ENCODE results near the gene PPP1R15A. TPM values are rescaled to one million over a fixed set of nuclear protein-coding genes. Genes with fewer than 3 reads are reported as not detected.
"Not testable (repeated sequence)": the region's sequence is repeated elsewhere in the genome, so short reads cannot be mapped to it uniquely, and the experiment has no call there.

The PPP1R15A gene
- total and polyA plus RNA-seq, 2 experiments from 2014 or later = 63.8 to 78.9 TPM

GRCh38 chr19:48874303-48875135 lies 2.3 kb downstream of the PPP1R15A start:
- Histone ChIP-seq H3K36me3 (ENCODE audit: low read depth) (peaks cover 42% of the 10 kb centered on the region), H3K27me3 (replicated peaks; ENCODE audit: insufficient read depth) (no peaks in the 10 kb centered on the region)
- in situ Hi-C loops (cut with MboI) = no loop called here

GRCh38 chr19:48876043-48876981 lies 4.1 kb downstream of the PPP1R15A start:
- 67 to 68% methylated on average over 30 of the region's 30 CpGs for WGBS, 2 experiments (ENCODE audit: low coverage in 1 of 2, low lambda C conversion rate in 2 of 2, missing lambda C conversion rate in 2 of 2)
- Histone ChIP-seq H3F3A (ENCODE audit: insufficient read depth) (peaks cover 68% of the 10 kb centered on the region), H3K27ac (peak overlapping the region; percentile 100), H3K4me3 (peak overlapping the region; percentile 94), H3K4me1 (ENCODE audit: insufficient read depth) (peaks cover 14% of the 10 kb centered on the region), H3K36me3 (ENCODE audit: low read depth) (peaks cover 42% of the 10 kb centered on the region), H3K79me2 (ENCODE audit: insufficient read depth) (peaks cover 55% of the 10 kb centered on the region), H3K4me2 (ENCODE audit: unreplicated experiment) (peak overlapping the region; percentile 92), H3K9ac (peak overlapping the region; percentile 100)
- H3K27me3 ChIP-seq (replicated peaks; ENCODE audit: insufficient read depth); H4K20me1 ChIP-seq (ENCODE audit: insufficient read depth); H3K9me2 ChIP-seq (ENCODE audit: insufficient read depth); H2AFZ ChIP-seq; in situ Hi-C loops (cut with MboI); H3K9me3 ChIP-seq (ENCODE audit: low read depth): not testable (repeated sequence)
- DNase-seq = peak; percentile 59

More at GRCh38 chr19:48874303-48875135, 2.3 kb downstream of the PPP1R15A start:
- Histone ChIP-seq H3K27ac (peak overlapping the region; percentile 100), H3K9ac (peak overlapping the region; percentile 100), H3F3A (ENCODE audit: insufficient read depth) (peaks cover 55% of the 10 kb centered on the region), H3K9me2 (ENCODE audit: insufficient read depth) (no peaks in the 10 kb centered on the region), H3K4me1 (ENCODE audit: insufficient read depth) (peaks cover 14% of the 10 kb centered on the region), H4K20me1 (ENCODE audit: insufficient read depth) (peaks cover 5% of the 10 kb centered on the region; the same call in 1 of the 2 replicates), H3K9me3 (ENCODE audit: low read depth) (no peaks in the 10 kb centered on the region), H3K79me2 (ENCODE audit: insufficient read depth) (peaks cover 55% of the 10 kb centered on the region), H3K4me3 (peak overlapping the region; percentile 94), H2AFZ (no peak overlapping the region), H3K4me2 (ENCODE audit: unreplicated experiment) (peak overlapping the region; percentile 96)
- WGBS, 2 experiments (ENCODE audit: low coverage in 1 of 2, low lambda C conversion rate in 2 of 2, missing lambda C conversion rate in 2 of 2) = 1 to 4% methylated on average over 17 of the region's 17 CpGs
- TF ChIP-seq EZH2phosphoT487 (IDR thresholded peaks at IDR 0.05; ENCODE audit: insufficient read depth, low read depth) (no peak), EZH2 (IDR thresholded peaks at IDR 0.05; ENCODE audit: insufficient read depth, poor library complexity, severe bottlenecking) (no peak)
- DNase-seq = peak; percentile 82

GRCh38 chr19:48877855-48878195 lies 5.6 kb downstream of the PPP1R15A start:
- in situ Hi-C loops (cut with MboI) = no loop called here
- Histone ChIP-seq H3K4me2 (ENCODE audit: unreplicated experiment) (no peak overlapping the region), H3K36me3 (ENCODE audit: low read depth) (peaks cover 42% of the 10 kb centered on the region), H2AFZ (no peak overlapping the region), H3K9me2 (ENCODE audit: insufficient read depth) (no peaks in the 10 kb centered on the region), H3K27me3 (replicated peaks; ENCODE audit: insufficient read depth) (no peaks in the 10 kb centered on the region), H3F3A (ENCODE audit: insufficient read depth) (peaks cover 63% of the 10 kb centered on the region), H3K4me3 (no peak overlapping the region), H3K9me3 (ENCODE audit: low read depth) (no peaks in the 10 kb centered on the region), H3K4me1 (ENCODE audit: insufficient read depth) (peaks cover 14% of the 10 kb centered on the region), H4K20me1 (ENCODE audit: insufficient read depth) (peaks cover 5% of the 10 kb centered on the region; the same call in 1 of the 2 replicates), H3K27ac (0 out of 2 replicates have a peak overlapping the region, but pooled peaks have one; percentile 3), H3K79me2 (ENCODE audit: insufficient read depth) (peaks cover 49% of the 10 kb centered on the region), H3K9ac (no peak overlapping the region)
- peak; percentile 30 for DNase-seq
- 77 to 78% methylated on average over 6 of the region's 6 CpGs for WGBS, 2 experiments (ENCODE audit: low coverage in 1 of 2, low lambda C conversion rate in 2 of 2, missing lambda C conversion rate in 2 of 2)
- no peak for TF ChIP-seq EZH2 (IDR thresholded peaks at IDR 0.05; ENCODE audit: insufficient read depth, poor library complexity, severe bottlenecking)
- TF ChIP-seq EZH2phosphoT487 (IDR thresholded peaks at IDR 0.05; ENCODE audit: insufficient read depth, low read depth) = no peak

GRCh38 chr19:48878196-48879024 lies 6.2 kb downstream of the PPP1R15A start:
- in situ Hi-C loops (cut with MboI) = no loop called here
- H3K36me3 ChIP-seq (ENCODE audit: low read depth) = peaks cover 38% of the 10 kb centered on the region
- no peak overlapping the region for H3K4me3 ChIP-seq
- H3K4me2 ChIP-seq (ENCODE audit: unreplicated experiment) = no peak overlapping the region
- H3K9ac ChIP-seq = no peak overlapping the region
- peak; percentile 51 for DNase-seq
- TF ChIP-seq EZH2 (IDR thresholded peaks at IDR 0.05; ENCODE audit: insufficient read depth, poor library complexity, severe bottlenecking) = no peak
- TF ChIP-seq EZH2phosphoT487 (IDR thresholded peaks at IDR 0.05; ENCODE audit: insufficient read depth, low read depth) = no peak
- no peak overlapping the region for H2AFZ ChIP-seq
- H3K9me3 ChIP-seq (ENCODE audit: low read depth) = no peaks in the 10 kb centered on the region
- H3F3A ChIP-seq (ENCODE audit: insufficient read depth) = peaks cover 60% of the 10 kb centered on the region
- H3K79me2 ChIP-seq (ENCODE audit: insufficient read depth) = peaks cover 44% of the 10 kb centered on the region
- 0 out of 2 replicates have a peak overlapping the region, but pooled peaks have one; percentile 12 for H3K27ac ChIP-seq
- H3K4me1 ChIP-seq (ENCODE audit: insufficient read depth) = peaks cover 14% of the 10 kb centered on the region
- peaks cover 5% of the 10 kb centered on the region; the same call in 1 of the 2 replicates for H4K20me1 ChIP-seq (ENCODE audit: insufficient read depth)
- 54 to 57% methylated on average over 11 of the region's 11 CpGs for WGBS, 2 experiments (ENCODE audit: low coverage in 1 of 2, low lambda C conversion rate in 2 of 2, missing lambda C conversion rate in 2 of 2)
- H3K9me2 ChIP-seq (ENCODE audit: insufficient read depth) = no peaks in the 10 kb centered on the region
- H3K27me3 ChIP-seq (replicated peaks; ENCODE audit: insufficient read depth) = no peaks in the 10 kb centered on the region

Data from GM23248 (cell line).